IgD-negative memory B cell (primary cell): ENCODE data around the gene GOLGA5. TPM values are rescaled to one million over a fixed set of nuclear protein-coding genes. Genes with fewer than 3 reads are reported as not detected.
"Not testable (repeated sequence)": the region's sequence is repeated elsewhere in the genome, so short reads cannot be mapped to it uniquely, and the experiment has no call there.

Experiments used
- H3K27ac Mint-ChIP-seq, 3 donors: one replicate each; pipeline ENCODE4 v1.8.0; 2020 to 2022; ENCODE audit warnings: mild to moderate bottlenecking in 3 of 3, mixed read lengths in 3 of 3, moderate library complexity in 1 of 3
- H3K27me3 Mint-ChIP-seq: one replicate; pipeline ENCODE4 v1.8.0; 2021; ENCODE audit warnings: mixed read lengths
- H3K36me3 Mint-ChIP-seq: one replicate; pipeline ENCODE4 v1.8.0; 2020; ENCODE audit warnings: mild to moderate bottlenecking, mixed read lengths
- H3K4me1 Mint-ChIP-seq, 3 donors: one replicate each; pipeline ENCODE4 v1.8.0; 2020 to 2022; ENCODE audit warnings: mixed read lengths in 3 of 3, mild to moderate bottlenecking in 1 of 3
- H3K4me3 Mint-ChIP-seq, 4 donors: one replicate each; pipeline ENCODE4 v1.8.0; 2020 to 2022; ENCODE audit warnings: mild to moderate bottlenecking in 4 of 4, mixed read lengths in 4 of 4, moderate library complexity in 3 of 4
- H3K9me3 Mint-ChIP-seq, 3 donors: one replicate each; pipeline ENCODE4 v1.8.0; 2020 to 2021; ENCODE audit warnings: mixed read lengths in 3 of 3, mild to moderate bottlenecking in 1 of 3
- polyA plus RNA-seq: library from polyadenylated mRNA; unstranded; fragments of 300-500 nt; fragmentation: Illumina TruSeq; gene quantifications from one replicate; pipeline ENCODE4 v1.2.3, GENCODE V29; 2021

The GOLGA5 gene
- polyA plus RNA-seq, 1 donor from 2014 or later = 20.2 TPM

DNA sequence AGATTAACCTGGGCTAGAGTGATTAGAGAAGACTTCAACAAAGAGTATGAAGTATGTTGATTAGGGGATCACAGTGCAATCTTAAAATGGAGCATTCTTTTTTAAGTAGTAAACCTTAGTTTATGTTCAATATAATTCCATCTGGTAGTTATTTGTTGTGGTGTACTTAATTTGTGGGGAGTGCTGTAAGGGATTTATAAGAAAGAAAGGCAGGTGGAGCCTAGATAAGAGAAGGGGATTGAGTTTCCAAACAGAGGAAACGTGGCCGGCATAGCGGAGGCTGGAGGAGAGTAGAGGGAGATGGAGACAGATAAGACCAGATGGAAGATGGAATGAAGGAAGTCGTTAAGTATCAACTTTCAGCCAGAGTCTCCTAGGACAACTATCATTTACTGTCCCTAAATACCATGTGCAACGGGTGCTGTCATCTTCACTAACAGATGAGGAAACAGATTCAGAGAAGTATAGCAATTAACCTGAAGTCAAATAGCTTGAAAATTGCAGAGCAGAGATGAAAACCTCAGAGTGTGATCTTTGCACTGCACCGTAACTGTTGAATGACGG, 38.1 kb downstream of the GOLGA5 start:
- Mint-ChIP-seq H3K4me1 (no peaks in the 10 kb centered on the region), H3K27me3 (no peaks in the 10 kb centered on the region), H3K27ac (no peak overlapping the region), H3K9me3 (no peaks in the 10 kb centered on the region), H3K36me3 (peaks cover 6% of the 10 kb centered on the region), H3K4me3 (no peak overlapping the region)

DNA sequence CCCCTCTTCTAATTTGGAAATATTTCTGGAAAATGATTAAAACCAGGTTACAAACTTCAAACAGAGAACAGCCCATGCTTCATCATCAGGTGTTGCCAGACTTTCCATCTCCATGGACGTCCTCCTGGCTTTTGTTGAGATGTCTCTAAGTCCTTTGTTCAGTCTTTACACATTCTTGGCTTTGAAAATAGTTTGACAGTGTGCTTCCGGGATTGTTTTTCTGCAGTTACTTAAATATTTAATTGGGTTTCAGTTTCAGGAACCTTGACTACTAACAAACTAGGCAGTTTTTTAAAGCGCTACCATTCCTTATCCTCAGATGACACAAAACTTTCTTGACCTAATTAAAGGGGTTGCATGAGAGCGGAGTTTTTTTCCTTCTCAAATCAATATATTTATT, 47.8 kb downstream of the GOLGA5 start:
- H3K4me1 Mint-ChIP-seq = peaks cover 0 to 10% (median under 1%) of the 10 kb centered on the region in 3 donors
- peaks cover 9% of the 10 kb centered on the region for H3K36me3 Mint-ChIP-seq
- peaks cover 0 to 6% (median 3%) of the 10 kb centered on the region in 3 donors for H3K9me3 Mint-ChIP-seq
- no peak overlapping the region for H3K27ac Mint-ChIP-seq
- H3K4me3 Mint-ChIP-seq = no peak overlapping the region
- no peaks in the 10 kb centered on the region for H3K27me3 Mint-ChIP-seq

DNA sequence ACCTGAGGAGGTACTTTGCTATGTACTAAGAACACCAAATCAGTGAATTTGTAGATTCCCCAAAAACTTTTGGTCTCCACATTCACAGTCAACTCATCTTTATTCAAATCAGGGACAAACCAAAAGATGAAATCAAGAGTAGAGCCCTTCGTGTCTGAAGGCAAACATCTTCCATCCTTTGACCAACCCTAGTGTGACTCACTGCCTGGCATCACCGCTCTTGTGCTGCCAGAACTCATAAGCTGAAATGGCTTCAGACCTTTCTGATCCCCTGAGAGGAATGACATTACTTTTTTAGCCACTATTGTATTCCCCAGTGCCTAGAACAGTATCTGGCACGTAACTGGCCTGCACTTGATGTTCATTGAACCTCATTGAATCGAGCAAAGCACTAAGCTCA, 50.1 kb downstream of the GOLGA5 start:
- Mint-ChIP-seq H3K27ac (no peak overlapping the region), H3K4me1 (peaks cover 0 to 10% (median 1%) of the 10 kb centered on the region in 3 donors), H3K4me3 (no peak overlapping the region)

DNA sequence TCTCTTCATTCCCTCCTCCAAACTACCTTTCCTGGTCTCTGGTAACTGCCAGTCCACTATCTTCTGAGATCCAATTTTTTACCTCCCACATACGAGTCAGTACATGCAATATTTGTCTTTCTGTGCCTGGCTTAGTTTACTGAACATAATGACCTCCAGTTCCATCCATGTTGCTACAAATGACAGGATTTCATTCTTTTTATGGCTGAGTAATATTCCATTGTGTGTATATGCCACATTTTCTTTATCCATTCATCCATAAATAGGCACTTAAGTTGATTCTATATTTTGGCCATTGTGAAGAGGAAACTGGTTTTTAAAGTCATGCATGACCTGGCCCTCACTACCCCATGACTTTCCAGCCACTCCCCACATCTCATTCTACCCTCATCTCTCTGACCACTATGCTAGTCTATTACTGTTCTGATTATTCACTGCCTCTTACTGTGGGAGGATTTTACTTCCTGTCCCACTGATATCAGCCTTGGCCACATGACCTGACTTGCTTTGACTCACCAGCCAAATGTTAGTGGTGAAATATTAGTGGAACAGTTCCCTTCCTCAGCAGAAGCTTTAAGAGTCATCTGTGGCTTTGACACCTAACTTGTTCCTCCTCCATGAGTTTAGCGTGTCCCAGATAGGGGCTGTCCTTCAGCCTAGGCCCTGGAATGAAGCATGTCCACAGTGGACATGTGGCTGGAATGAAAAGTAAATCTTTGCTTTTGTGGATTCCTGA, 52.2 kb downstream of the GOLGA5 start:
- peaks cover 0 to 10% (median 1%) of the 10 kb centered on the region in 3 donors for H3K4me1 Mint-ChIP-seq
- no peak overlapping the region for H3K4me3 Mint-ChIP-seq
- peaks cover 0 to 6% (median 3%) of the 10 kb centered on the region in 3 donors for H3K9me3 Mint-ChIP-seq
- H3K27me3 Mint-ChIP-seq = peaks cover 3% of the 10 kb centered on the region
- peaks cover 4% of the 10 kb centered on the region for H3K36me3 Mint-ChIP-seq
- no peak overlapping the region for H3K27ac Mint-ChIP-seq

More for the DNA sequence above, 50.1 kb downstream of the GOLGA5 start:
- peaks cover 9% of the 10 kb centered on the region for H3K36me3 Mint-ChIP-seq
- no peaks in the 10 kb centered on the region for H3K27me3 Mint-ChIP-seq
- H3K9me3 Mint-ChIP-seq = peaks cover 0 to 6% (median 3%) of the 10 kb centered on the region in 3 donors

DNA sequence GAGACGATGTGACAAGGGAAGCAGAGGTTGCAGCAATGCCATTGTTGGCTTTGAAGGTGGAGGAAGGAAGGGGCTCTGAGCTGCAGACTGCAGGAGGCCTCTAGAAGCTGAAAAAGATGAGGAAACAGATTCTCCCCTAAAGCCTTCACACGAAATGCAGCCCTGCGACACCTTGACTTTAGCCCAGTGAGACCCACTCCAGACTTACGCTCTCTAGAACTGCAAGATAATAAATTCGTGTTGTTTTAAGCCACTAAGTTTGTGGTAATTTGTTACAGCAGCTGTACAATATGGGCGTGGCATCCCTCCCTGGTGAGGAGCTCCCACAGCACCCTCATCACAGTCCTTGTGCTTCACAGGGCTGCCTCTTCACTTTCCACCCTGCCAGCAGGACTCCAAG, 53.2 kb downstream of the GOLGA5 start:
- Mint-ChIP-seq H3K4me1 (peaks cover 6 to 10% (median 6%) of the 10 kb centered on the region in 3 donors), H3K36me3 (peaks cover 4% of the 10 kb centered on the region), H3K27me3 (peaks cover 12% of the 10 kb centered on the region), H3K27ac (no peak overlapping the region), H3K4me3 (no peak overlapping the region), H3K9me3 (peaks cover 0 to 6% (median 3%) of the 10 kb centered on the region in 3 donors)

DNA sequence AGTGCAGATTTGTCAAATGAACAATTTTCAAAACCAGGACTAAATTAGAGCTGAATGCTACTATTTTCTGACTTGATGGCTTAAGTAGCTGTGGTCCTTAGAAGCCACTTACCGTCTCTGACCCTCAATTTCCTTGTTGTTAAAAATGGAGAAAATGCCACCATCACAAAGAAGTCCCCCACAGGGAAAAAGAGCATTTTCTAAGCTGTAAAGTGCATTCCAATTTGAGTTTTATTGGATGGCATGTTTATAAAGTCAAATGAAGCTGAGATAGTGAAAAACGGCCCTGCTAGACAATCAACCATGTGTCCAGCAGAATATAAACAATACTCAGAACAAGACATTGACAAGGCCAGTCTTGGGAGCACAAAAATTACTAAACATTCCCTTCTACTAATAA, 53.6 kb downstream of the GOLGA5 start:
- Mint-ChIP-seq H3K36me3 (peaks cover 3% of the 10 kb centered on the region), H3K9me3 (peaks cover 0 to 6% (median 3%) of the 10 kb centered on the region in 3 donors), H3K27me3 (peaks cover 13% of the 10 kb centered on the region), H3K4me3 (no peak overlapping the region), H3K4me1 (peaks cover 6 to 10% (median 7%) of the 10 kb centered on the region in 3 donors), H3K27ac (peak overlapping the region in 1 of 3 donors; percentile 26)

DNA sequence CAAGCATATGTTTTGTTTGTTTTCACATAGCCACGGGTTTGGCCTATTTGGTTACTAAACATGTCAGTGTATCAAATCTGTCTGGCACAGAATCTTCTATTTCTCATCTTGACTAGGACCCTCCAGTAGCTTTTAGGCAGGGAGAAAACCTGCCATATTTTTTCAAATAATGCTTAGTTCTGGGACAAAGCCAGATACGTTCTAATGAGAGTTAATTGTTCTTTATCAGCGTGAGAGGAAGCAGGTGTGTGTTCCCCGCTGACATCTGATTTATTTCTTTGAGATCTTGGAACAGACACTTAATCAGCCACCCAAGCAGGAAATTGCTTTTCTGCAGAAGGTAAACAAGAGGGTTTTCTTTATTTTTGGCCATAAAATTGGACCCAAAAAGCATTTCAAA, 54.8 kb downstream of the GOLGA5 start:
- peaks cover 0 to 6% (median 3%) of the 10 kb centered on the region in 3 donors for H3K9me3 Mint-ChIP-seq
- H3K4me3 Mint-ChIP-seq = no peak overlapping the region
- H3K27ac Mint-ChIP-seq = no peak overlapping the region
- H3K4me1 Mint-ChIP-seq = peaks cover 6 to 10% (median 7%) of the 10 kb centered on the region in 3 donors
- peaks cover 14% of the 10 kb centered on the region for H3K27me3 Mint-ChIP-seq
- peaks cover 3% of the 10 kb centered on the region for H3K36me3 Mint-ChIP-seq

DNA sequence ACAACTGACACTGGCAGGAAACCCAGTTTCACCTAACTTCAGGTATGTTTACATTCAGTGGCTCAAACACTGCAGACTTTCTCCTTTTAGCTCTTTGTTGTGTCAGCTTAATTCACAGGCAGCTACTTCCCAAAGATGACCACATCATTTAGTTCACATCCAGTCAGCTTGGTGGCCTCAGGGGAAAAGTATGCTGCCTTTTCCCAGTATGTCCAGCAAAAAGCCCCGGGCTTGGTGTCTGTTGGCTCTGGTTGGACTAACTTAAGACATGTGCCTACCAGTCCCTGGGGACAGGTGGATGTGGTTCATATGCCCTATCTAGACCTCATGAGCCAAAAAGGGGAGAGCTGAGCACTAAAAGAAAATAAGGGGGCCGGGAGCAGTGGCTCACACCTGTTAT, 56.4 kb downstream of the GOLGA5 start:
- peaks cover 3% of the 10 kb centered on the region for H3K36me3 Mint-ChIP-seq
- H3K4me3 Mint-ChIP-seq = peak overlapping the region in 1 of 4 donors; percentile 12

DNA sequence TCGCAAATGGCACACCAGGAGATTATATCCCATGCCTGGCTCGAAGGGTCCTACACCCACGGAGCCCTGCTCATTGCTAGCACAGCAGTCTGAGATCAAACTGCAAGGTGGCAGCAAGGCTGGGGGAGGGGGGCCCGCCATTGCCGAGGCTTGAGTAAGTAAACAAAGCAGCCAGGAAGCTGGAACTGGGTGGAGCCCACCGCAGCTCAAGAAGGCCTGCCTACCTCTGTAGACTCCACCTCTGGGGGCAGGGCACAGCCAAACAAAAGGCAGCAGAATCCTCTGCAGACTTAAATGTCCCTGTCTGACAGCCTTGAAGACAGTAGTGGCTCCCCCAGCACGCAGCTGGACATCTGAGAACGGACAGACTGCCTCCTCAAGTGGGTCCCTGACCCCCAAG, 59.0 kb downstream of the GOLGA5 start:
- not testable (repeated sequence) for H3K27ac Mint-ChIP-seq, H3K36me3 Mint-ChIP-seq
- peak overlapping the region in 1 of 4 donors; percentile 22 for H3K4me3 Mint-ChIP-seq

More for the DNA sequence above, 56.4 kb downstream of the GOLGA5 start:
- Mint-ChIP-seq H3K27ac (no peak overlapping the region), H3K9me3 (peaks cover 0 to 6% (median 0%) of the 10 kb centered on the region in 3 donors), H3K27me3 (peaks cover 15% of the 10 kb centered on the region), H3K4me1 (peaks cover 6 to 10% (median 7%) of the 10 kb centered on the region in 3 donors)

DNA sequence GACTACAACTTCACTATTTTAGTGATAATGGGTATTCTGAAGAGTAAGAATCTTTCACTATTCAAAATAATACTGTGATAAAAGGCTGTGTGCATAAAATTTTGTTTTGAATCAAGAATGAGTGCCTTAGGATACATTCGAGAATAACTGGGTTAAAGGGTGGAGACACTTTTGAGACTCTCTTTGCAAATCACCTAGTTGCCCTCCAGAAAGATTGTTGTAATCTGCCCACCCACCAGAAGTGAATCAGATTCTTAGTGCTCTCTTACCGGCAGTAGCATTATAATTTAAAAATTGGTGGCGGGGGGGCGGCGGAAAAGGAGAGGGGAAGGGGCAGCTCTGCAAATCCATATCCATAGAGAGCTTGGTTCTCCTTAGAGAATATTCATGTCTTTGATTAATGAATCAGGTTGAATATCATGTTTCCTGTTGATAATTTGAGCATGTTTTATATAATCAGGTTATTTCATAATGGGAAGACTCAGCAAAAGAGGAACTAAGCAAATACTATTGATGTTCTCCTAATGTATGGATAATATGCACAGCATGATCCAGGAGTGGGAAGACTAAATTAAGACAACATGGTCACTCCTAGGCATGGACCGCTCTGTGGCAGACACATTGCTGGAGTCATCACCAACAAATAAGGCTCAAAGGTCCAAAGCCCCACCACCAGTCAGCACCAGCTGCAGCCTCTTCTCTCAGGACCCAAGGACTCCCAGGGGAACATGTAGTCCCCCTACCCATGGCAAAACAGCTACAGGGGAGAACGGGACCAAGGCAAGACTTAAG, 66.1 kb downstream of the GOLGA5 start:
- Mint-ChIP-seq H3K36me3 (peaks cover 4% of the 10 kb centered on the region), H3K27me3 (peaks cover 2% of the 10 kb centered on the region), H3K27ac (no peak overlapping the region), H3K9me3 (peaks cover 1 to 2% (median 2%) of the 10 kb centered on the region in 3 donors), H3K4me3 (no peak overlapping the region), H3K4me1 (no peaks in the 10 kb centered on the region)

More for the DNA sequence above, 59.0 kb downstream of the GOLGA5 start:
- peaks cover 15% of the 10 kb centered on the region for H3K27me3 Mint-ChIP-seq
- H3K9me3 Mint-ChIP-seq, H3K4me1 Mint-ChIP-seq: not testable (repeated sequence)

DNA sequence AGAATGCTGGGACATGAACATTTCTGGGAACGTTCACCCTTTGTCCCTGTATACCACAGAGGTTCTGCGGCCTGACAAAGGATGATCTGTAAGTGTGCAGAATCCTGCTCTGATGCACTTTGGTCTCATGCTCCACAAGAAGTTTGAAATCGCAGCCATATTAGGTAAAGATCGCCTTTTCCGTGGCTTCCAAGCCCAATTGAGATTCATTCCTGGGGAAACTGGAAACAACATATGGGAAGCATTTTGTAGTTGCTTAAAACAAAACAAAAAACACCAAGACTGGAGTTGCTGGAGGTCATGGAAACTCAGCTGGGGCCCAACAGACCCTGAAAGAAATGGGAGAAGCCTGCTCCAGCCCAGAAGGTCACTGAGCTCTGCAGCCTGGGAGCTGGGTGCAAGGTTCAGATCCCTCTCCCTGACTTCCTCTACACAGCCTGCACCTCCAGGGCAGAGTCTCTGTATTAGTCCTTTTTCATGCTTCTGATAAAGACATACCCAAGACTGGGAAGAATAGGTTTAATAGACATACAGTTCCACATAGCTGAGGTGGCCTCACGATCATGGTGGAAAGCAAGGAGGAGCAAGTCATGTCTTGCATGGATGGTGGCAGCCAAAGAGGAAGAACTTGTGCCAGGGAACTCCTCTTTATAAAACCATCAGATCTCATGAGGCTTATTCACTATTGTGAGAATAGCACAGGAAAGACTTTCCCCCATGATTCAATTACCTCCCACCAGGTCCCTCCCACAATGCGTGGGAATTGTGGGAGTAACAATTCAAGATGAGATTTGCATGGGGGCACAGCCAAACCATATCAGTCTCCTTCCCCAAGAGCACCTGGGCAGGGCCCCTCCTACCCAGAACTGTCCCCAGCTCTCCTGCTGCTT, 68.0 kb downstream of the GOLGA5 start:
- peaks cover 4% of the 10 kb centered on the region for H3K36me3 Mint-ChIP-seq
- no peaks in the 10 kb centered on the region for H3K4me1 Mint-ChIP-seq
- H3K27me3 Mint-ChIP-seq = peaks cover 2% of the 10 kb centered on the region
- no peak overlapping the region for H3K27ac Mint-ChIP-seq
- no peak overlapping the region for H3K4me3 Mint-ChIP-seq
- peaks cover 2 to 13% (median 4%) of the 10 kb centered on the region in 3 donors for H3K9me3 Mint-ChIP-seq

DNA sequence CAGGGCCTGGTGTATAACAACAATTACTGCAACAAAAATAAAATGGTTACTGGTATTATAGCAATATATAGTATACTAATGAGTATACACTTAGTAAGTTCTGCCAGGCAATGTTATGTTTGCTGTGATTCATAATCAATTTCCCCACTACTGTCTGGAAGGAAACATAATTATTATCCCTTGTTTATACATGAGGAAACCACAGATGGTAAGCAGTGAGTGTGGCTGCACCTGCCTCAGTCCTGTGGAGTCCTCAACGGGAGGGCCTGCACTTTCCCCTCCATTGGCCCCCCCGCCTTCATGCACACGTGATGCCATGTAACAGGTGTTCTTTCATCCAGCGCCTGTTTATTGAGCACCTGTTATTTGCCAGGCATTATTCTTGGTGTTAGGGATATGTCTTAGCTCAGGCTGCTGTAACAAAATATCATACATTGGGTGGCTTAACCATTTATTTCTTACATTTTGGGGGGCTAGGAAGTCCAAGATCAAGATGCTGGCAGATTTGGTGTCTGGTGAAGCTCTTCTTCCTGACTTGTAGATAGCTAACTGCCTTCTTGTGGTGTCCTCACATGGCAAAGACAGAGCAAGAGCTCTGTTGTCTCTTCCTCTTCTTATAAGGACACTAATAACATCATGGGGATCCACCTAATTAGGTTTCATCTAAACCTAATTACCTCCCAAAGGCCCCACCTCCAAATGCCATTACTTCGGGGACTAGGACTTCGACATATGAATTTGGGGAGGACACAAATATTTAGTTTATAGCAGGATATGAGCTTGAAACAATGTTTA, 69.4 kb downstream of the GOLGA5 start:
- peaks cover 0 to 13% (median 4%) of the 10 kb centered on the region in 3 donors for H3K9me3 Mint-ChIP-seq
- peaks cover 2% of the 10 kb centered on the region for H3K27me3 Mint-ChIP-seq
- peak overlapping the region in 1 of 3 donors; percentile 20 for H3K27ac Mint-ChIP-seq
- H3K36me3 Mint-ChIP-seq = peaks cover 2% of the 10 kb centered on the region
- no peak overlapping the region for H3K4me3 Mint-ChIP-seq
- H3K4me1 Mint-ChIP-seq = no peaks in the 10 kb centered on the region

DNA sequence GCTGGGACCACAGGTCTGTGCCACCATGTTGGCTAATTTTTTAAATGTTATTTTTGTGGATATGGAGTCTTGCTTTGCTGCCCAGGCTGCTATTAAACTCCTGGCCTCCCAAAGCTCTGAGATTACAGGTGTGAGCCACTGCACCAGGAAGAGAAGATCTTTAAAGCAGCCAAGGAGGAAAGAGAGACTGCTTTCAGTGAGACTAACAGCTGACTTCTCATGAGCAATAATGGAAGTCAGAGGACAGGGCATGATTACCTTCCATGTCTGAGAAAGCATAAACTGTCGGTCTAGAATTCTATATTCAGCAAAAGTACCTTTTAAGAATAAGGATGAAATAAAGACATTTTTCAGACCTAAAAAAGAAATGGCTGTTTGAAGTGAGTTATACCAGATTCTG, 71.6 kb downstream of the GOLGA5 start:
- Mint-ChIP-seq H3K27me3 (peaks cover 2% of the 10 kb centered on the region), H3K36me3 (peaks cover 2% of the 10 kb centered on the region), H3K4me3 (no peak overlapping the region), H3K4me1 (no peaks in the 10 kb centered on the region), H3K27ac (no peak overlapping the region), H3K9me3 (peaks cover 0 to 13% (median 4%) of the 10 kb centered on the region in 3 donors)
